ENCODE results near the gene KCND3.

KCND3 gene

DNA sequence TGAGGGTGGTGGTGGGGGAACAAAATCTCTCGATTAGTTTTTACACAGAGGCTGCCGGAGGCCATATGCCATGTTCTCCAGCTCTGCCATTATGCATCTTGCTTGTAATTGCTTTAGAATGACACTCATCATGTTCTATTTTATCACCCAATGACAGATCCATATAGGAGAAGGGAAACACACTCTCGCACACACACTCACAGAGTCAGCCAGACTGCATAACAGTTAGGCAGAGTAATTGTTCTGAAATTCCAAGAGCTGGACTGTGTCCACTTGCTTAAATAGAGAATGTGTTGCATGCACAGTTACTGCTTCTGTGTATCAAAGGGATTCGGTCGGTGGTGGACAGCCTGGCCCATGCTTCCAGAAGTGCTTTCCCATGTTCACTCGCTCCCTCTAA is 30.6 kb downstream of the KCND3 start:
- H3K27me3 ChIP-seq = no peaks in the 10 kb centered on the region
- intact Hi-C loops (cut with DNase I; ENCODE audit: low total_unique reads) = no loop called here
- no peaks in the 10 kb centered on the region for H3K36me3 ChIP-seq
- no peak overlapping the region for H3K27ac ChIP-seq
- TF ChIP-seq, protein P1, sequence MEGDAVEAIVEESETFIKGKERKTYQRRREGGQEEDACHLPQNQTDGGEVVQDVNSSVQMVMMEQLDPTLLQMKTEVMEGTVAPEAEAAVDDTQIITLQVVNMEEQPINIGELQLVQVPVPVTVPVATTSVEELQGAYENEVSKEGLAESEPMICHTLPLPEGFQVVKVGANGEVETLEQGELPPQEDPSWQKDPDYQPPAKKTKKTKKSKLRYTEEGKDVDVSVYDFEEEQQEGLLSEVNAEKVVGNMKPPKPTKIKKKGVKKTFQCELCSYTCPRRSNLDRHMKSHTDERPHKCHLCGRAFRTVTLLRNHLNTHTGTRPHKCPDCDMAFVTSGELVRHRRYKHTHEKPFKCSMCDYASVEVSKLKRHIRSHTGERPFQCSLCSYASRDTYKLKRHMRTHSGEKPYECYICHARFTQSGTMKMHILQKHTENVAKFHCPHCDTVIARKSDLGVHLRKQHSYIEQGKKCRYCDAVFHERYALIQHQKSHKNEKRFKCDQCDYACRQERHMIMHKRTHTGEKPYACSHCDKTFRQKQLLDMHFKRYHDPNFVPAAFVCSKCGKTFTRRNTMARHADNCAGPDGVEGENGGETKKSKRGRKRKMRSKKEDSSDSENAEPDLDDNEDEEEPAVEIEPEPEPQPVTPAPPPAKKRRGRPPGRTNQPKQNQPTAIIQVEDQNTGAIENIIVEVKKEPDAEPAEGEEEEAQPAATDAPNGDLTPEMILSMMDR (IDR thresholded peaks at IDR 0.05) = no peak
- H3K4me3 ChIP-seq = no peak overlapping the region
- no peak for DNase-seq
- H3K9me3 ChIP-seq = no peaks in the 10 kb centered on the region
- no peaks in the 10 kb centered on the region for H3K4me1 ChIP-seq

DNA sequence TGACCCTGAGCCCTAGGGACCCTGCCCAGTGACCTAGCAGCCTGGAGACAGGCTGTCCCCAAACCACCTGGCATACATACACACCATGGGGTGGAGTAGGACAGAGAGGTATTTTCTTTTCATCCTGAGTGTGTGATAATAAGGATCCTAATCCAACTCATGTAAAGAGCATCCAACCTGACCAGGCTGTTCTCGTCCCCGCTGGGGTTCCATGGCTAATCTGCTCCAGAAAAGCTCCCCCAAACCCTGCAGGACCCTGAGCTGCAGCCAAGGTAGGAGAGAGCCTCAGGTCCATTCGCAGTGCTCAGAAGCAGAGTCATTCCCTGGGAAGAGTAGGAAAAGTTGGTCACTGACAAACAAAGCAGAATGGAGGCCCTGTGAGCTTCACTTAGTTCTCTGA is 31.4 kb downstream of the KCND3 start:
- no peak overlapping the region for H3K27ac ChIP-seq
- TF ChIP-seq, protein P1 (IDR thresholded peaks at IDR 0.05) = no peak
- intact Hi-C loops (cut with DNase I; ENCODE audit: low total_unique reads) = no loop called here
- H3K4me3 ChIP-seq = no peak overlapping the region
- H3K36me3 ChIP-seq = no peaks in the 10 kb centered on the region
- DNase-seq = no peak
- H3K27me3 ChIP-seq = no peaks in the 10 kb centered on the region
- no peaks in the 10 kb centered on the region for H3K9me3 ChIP-seq
- H3K4me1 ChIP-seq = no peaks in the 10 kb centered on the region

DNA sequence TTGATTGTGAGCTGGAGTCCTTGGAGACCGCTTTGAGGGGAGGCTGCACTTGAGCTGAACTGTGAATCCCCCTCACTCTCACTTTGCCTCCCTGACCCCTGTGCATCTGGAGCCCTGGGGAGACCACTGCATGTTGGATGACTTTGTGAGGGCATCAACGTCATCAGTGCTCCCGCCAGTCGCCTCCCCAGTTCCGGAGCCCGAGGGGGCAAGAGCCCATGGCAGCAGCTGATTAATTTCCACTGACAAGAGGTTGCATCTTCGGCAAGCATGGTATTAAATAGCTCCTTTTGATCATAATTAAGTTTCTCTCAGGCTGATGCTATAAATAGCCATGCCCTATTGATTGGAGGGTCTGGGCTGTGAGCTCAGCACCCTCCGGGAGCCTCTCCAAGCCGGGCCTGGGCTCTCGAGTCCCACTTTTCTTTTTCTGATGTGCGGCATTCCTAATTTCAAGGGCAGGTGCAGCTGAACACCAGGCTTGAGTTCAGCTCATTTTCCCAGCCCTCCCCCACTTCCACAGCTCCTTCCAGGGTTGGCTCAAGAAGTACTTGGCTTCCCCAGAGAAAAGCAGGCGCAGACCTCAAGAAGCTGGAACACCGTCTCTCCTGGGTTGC is 33.2 kb downstream of the KCND3 start:
- Histone ChIP-seq H3K27ac (no peak overlapping the region), H3K9me3 (no peaks in the 10 kb centered on the region), H3K36me3 (no peaks in the 10 kb centered on the region), H3K27me3 (no peaks in the 10 kb centered on the region), H3K4me3 (no peak overlapping the region), H3K4me1 (no peaks in the 10 kb centered on the region)
- TF ChIP-seq, protein P1 (IDR thresholded peaks at IDR 0.05) = no peak
- intact Hi-C loops (cut with DNase I; ENCODE audit: low total_unique reads) = no loop called here
- no peak for DNase-seq

DNA sequence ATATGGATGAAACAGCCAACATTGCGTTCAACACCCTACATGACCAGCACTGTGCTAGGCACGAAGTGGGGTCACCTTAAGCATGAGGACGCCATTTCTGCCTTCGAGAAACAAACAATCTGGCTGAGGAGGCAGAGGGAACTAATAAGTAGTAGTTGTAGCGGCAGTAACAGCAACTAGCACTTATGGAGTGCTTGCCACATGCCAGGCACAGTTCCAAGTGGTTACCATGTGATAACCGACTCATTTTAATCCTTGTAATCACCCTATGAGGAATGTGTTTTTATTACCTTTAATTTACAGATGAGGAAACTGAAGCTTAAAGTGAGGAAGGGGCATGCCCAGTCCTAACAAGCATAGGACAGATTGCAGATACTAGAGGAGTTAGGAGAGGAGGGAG is 33.7 kb downstream of the KCND3 start:
- Histone ChIP-seq H3K27ac (no peak overlapping the region), H3K4me3 (no peak overlapping the region), H3K36me3 (no peaks in the 10 kb centered on the region), H3K4me1 (no peaks in the 10 kb centered on the region), H3K27me3 (no peaks in the 10 kb centered on the region), H3K9me3 (no peaks in the 10 kb centered on the region)
- intact Hi-C loops (cut with DNase I; ENCODE audit: low total_unique reads) = no loop called here
- no peak for DNase-seq
- TF ChIP-seq, protein P1 (IDR thresholded peaks at IDR 0.05) = no peak

DNA sequence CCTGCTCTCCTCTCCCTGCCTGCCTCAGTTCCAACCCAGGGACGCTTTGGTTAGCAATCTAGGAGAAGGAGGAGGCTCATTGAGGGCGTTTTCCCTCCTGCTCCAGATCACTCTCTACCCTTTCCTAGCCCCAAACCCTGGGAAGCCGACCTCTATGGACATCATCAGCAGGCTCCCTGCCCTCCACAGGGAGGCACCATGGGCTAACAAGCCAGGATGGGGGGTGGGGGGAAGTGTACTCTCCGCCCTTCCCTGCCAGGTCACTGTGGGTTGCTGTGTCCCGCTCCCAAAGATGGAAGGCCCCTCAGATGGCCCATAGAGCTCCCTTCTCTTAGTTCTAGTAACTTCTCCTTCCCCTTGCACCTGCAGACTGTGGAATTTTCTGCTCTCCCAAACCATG is 35.7 kb downstream of the KCND3 start:
- no peak for DNase-seq

More for the DNA sequence above, 35.7 kb downstream of the KCND3 start:
- H3K9me3 ChIP-seq = no peaks in the 10 kb centered on the region
- intact Hi-C loops (cut with DNase I; ENCODE audit: low total_unique reads) = no loop called here
- peaks cover 0 to 5% (median 0%) of the 10 kb centered on the region in 4 donors for H3K4me1 ChIP-seq
- no peak overlapping the region for H3K4me3 ChIP-seq
- TF ChIP-seq, protein P1 (IDR thresholded peaks at IDR 0.05) = no peak
- no peaks in the 10 kb centered on the region for H3K36me3 ChIP-seq
- H3K27ac ChIP-seq = no peak overlapping the region
- no peaks in the 10 kb centered on the region for H3K27me3 ChIP-seq
